NCI-H146 (cell line): ENCODE data around the gene PARVG.

Source experiments
- DNase-seq: peaks from one replicate; lab custom pipeline; 2025; lab: John Stamatoyannopoulos, UW

PARVG gene, protein sequence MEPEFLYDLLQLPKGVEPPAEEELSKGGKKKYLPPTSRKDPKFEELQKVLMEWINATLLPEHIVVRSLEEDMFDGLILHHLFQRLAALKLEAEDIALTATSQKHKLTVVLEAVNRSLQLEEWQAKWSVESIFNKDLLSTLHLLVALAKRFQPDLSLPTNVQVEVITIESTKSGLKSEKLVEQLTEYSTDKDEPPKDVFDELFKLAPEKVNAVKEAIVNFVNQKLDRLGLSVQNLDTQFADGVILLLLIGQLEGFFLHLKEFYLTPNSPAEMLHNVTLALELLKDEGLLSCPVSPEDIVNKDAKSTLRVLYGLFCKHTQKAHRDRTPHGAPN

DNA sequence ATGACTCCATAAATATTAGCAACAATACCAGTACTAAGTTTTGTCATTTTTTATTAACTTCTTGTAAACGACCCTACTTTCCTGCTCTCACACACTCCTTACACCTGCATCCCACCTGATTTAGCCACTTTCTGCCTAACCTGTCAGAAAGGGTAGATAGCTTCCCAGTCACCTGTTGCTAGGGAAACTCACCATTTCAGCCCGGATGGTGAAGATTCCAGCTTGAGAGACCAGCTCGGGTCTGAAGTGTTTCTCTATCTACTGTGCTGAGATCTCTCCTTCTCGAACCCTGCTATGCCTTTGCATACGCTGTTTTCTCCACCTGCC is at the start of gene PARVG:
Gene PARVG (plus strand): TSS at position 220 of the 327 bp plus-strand sequence. CDS start 2,405 bp downstream, outside the sequence.
- DNase-seq = no peak

DNA sequence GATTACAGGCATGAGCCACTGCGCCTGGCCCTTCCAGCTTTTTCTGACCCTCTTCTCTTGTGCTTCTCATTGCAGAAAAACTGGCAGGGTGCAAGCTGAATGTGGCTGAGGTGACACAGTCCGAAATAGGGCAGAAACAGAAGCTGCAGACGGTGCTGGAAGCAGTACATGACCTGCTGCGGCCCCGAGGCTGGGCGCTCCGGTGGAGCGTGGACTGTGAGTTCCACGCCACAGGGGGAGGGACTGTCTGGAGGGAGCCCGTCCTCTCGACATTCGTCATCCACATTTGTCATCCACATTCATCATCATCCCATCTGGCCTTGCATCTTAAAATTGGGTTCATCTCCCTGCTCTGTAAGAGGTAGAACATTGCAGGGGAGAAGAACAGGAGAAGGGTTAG is 49.3 kb upstream of the PARVG start:
- DNase-seq = no peak

DNA sequence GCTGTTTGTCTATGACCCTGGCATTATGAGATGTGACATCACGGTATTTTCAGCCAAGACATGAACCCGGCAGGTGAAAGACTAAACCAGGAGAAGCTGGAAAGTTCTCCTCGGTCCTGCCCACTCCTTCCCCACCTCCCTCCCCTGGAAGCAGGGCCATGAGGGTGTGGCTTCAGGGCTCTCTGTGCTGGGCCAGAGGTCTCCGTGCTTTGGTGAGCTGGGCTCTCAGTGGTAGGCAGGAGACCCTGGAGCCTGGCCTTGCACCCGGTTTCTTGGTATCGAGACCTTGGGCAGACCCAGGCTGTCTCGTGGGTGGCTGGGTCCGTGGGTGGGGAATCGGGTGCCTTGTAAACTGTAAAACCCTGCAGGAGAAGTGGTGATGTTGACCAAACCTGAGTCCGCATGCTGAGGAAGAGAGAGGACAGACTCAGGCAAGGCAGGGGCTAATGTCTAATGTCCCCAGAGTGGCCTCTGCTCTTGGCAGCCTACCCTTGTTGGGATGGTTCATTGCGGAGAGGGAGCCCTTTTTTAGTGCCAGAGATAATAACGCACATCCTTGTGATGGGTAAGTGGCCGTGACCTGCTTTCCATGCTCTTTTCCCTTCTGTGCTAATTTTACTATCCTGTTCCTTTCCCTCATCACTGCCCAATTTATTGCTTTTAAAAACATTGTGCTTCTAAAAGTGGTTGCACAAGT is 48.6 kb upstream of the PARVG start:
- DNase-seq = no peak

DNA sequence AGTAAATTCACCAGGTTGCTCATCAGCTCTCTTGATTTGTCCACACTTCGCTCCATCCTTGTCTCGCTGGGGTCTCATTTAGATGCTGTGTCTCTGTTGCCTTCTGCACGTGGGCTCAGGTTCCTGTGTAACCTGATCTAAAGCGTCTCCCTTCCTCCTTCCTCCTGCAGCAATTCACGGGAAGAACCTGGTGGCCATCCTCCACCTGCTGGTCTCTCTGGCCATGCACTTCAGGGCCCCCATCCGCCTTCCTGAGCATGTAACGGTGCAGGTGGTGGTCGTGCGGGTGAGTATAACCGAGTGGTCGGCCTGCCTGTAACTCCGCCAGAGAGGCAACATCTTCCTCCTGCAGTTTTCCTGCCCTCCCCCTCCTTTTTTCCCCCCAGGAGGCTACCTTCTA is 48.0 kb upstream of the PARVG start:
- no peak for DNase-seq

DNA sequence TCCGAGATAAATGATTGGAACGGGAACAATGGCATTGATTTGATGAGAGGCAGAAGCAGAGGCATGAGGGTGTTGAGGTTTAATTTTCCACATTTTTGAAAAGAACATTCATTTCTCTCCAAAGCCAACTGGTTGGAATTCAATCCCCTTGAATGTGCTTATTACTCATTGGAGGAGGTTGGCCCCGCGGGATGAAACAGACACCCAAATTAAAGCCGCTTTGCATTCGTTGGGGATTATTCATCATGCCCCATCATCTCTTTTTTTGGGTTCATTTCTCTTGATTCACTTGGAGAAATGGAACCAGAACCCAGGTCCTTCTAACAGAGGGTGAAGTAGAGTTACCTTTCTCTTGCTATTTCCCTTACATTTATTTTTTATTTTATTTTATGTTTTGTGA is 47.6 kb upstream of the PARVG start:
- DNase-seq = no peak

DNA sequence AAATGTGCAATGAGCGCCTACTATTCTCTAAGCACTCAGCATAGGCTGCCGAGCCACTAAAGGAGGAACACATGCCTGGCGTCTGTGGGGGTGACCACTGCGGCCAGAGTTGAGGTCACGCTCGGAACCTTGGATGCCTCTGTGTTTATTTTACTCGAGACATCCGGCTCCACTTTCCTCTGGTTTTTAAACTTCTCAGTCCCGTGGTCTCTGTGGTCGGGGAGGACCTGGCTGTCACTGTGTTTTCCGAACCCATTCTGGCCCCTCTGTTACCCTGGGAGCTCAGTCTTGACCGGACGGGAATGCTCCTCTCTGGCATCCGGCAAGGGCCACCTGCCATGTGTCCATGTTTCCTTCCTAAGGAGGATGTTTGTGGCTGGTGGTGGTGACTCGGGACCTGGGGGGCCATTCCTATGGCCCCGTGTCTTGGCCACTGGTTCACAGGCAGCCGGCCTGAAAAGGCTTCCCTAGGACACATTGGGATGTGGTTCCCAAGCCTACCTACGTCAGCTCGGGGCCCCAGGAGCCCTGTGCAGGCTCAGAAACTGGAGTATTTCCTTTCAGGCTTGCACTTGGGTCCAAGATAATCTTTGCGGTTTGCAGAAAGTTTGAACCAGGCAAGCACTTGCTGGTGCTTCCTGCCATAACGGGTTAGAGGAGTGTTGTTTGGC is 46.7 kb upstream of the PARVG start:
- DNase-seq = no peak

DNA sequence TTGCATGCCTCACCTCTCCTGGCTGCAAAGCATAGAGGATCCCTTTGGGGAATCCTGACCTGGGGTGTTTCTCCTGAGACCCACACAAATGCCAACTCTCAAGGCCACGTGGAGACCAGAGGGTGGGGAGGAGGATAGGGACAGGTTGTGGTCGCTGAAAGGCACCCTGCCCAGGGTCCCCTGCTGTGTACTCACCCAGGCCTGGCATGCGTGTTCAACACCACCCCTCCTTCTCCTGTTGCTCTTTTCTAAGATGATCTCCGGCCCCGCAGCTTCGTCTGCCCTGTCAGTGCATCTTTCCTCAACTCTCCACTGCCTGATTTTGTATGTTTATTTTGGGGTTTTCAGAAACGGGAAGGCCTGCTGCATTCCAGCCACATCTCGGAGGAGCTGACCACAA is 44.6 kb upstream of the PARVG start:
- no peak for DNase-seq

DNA sequence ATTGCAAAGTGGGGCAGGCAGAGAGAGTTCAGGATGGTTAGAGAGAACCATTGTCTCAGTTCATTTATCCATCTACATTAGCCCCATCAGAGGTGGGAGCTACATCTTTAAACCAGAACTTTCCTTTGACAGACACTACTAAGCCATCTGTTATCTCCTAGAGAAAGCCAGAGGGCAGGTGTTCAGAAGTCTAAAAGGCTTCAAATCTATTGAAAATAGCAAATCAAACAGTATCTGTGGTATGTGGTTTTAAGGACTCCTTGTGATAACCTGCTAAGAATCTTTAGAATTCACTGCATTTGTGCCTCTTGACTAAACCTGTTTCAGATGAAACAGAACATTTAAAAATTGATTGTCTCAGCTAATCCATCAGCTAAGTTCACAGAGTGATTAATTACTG is 43.9 kb upstream of the PARVG start:
- no peak for DNase-seq

DNA sequence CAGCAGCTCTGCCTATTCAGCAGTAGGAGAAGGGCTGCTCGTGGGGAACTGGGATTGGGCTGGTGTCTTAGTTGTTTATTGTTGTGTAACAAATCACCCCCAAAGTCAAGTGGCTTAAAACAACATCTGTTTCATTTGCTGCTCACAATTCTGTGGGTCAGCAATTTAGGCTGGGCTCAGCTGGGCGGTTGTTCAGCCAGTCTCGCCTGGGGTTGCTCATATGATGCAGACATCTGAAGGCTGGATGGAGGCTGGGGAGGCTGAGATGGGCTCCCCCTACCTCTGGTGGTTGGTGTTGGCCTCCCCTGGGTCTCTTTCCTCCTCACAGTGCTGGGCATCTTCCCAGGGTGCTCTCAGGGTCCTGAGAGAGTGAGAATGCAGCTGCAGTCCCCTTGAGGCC is 43.3 kb upstream of the PARVG start:
- no peak for DNase-seq

DNA sequence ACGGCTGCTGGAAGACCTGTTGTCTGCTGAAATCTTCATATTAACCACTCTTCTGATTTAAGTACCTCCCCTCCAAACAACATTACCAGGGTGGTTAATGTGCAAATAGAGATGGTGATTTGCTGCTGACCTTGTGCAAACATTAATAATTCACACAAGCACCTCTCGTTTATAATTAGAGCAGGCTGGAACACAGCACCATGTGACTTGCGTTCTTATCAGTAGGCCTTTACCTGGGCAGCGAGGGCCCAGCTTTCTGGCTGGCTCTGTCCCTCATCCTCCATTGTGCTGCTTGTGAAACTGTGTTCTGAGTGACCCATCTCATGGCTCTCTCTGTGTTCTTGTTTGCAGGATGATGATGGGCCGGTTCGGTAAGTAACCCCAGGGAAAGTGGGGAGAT is 41.0 kb upstream of the PARVG start:
- DNase-seq = peak; percentile 75

DNA sequence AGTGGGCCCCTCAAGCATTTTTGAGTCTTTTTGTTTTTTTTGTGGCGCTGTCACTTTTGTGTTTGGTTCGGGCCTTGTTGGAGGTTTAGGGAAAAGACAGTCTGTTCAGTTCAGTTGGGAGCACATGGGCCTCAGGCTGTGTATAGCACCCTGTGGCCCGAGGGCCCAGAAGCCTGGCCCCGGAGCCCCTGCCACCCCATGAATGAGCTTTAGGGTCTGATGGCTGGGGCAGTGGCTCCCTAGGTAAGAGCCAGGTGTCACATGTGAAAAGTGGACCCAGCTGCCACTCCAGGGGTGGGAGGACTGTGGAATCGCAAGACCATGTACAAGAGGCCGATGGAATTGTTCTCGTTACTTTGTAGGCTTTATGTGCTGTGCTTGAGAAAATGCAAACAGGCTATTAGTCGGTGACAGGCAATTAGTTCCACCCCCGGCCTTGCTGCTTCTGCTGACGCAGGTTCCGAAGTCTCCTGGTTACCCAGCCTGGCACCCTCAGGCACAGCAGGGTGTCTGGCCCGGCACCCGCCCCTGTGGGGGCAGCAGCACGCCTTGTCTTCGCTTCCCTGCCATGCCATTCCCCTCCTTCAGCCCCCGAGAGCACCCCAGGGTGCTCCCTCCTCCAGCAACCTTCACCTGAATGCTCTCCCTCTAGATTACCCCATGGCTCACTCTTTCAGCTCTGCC is 38.2 kb upstream of the PARVG start:
- no peak for DNase-seq

DNA sequence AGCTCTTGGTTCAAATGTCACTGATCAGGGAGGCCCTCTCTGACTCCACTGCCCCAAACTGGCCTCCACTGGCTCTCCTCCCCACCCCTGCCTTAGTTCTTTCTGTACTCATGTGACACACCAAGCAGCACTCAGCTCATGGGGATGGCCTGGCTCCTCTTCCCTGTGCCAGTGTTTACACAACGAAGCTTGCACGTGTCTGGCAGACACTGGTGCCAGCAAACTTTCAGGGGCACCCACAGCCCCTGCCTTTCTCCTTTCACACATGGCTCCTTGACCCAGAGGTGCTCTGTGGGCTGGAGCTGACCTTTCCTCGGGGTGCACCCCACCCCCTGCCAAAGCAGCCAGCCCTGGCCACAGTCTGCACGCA is 37.6 kb upstream of the PARVG start:
- no peak for DNase-seq

DNA sequence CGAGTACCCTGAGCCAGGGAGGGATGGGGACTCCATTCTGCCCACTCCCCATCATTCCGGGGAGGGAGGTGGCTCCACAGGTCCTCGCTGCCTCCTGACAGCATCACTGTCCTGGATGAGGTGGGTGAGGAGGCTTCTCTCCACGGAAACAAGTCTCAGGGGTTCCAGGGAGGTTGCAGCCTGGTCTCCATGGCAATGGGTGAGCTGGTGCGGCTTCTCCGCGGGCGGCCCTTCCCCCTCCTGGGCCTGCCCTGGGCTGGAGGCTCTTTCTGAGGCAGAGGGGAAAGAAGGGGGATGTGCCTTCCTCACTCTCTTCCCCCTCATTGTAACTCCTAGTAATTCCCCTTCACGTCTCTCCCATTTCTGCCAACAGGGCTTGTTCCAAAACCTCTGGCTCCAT is 37.1 kb upstream of the PARVG start:
- no peak for DNase-seq

DNA sequence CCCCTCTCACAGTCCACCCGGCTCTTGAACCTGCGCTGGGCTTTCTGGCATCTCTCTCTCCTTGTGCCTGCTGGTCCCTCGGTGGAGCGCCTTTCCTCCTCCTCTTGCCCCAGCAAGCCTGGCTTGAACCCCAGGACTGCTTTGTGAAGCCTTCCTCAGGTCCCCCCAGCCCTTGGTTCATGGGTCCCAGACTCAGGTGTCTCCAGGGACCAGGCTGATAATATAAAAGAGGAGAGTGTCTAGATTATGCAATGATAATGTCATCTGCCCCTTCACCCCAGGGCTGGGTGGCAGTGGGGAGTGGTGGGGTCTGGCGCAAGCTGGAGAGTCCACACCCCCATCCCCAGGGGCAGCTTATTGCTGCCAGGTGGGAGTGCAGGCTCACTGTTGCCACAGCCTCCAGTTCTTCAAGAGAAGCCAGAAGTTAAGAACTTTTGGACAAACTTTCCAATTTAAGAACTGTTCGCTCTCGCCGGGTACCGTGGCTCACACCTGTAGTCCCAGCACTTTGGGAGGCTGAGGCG is 36.6 kb upstream of the PARVG start:
- no peak for DNase-seq

DNA sequence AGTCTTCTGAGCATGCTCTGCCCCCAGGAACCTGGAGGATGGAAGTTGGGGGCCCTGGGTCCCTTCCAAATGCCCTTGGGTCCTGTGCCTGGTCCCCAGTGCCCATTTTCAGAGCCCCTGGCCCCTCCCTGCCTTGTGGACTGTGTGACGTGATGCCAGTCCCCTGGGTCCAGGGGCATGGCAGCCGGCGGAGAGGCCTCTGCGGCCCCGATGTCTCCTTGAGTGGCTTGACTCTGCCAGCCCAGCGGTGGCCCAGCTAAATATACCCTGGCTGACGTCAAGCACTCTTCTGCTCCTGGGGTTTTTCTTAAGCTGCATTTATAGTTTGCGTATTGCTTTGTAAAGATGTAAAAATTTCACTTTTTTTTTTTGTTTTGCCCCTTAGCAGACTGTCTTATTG is 35.2 kb upstream of the PARVG start:
- DNase-seq = no peak

DNA sequence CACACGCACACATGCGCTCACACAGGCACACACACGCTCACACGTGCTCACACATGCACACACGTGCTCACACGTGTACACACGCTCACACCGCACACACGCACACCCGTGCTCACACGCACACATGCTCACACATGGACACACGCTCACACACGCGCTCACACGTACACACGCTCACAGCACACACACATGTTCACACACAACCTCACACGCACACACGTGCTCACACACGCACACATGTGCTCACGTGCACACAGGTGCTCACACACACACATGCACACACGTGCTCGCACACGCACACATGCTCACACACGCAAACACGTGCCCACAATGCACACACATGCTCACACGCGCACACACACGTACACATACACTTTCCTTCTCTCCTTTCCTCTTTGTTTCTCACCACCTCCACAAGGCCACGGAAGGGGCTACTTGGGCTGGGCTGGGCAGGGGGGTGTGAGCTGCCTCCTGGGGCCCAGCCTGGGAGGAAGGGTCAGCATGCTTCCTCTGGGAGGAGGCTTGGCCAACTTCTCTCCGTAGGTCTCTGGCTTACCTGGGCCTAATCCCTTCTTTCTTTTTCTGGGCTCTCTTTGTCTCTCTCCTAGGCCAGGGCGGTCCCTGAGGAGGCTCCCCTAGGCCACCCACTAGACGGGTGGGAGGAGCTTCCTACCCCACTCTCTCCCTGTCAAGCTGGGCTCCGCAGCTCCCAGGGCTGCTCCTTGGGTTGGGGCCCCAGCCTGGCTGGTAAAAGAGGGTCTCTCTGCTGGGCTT is 34.5 kb upstream of the PARVG start:
- no peak for DNase-seq

DNA sequence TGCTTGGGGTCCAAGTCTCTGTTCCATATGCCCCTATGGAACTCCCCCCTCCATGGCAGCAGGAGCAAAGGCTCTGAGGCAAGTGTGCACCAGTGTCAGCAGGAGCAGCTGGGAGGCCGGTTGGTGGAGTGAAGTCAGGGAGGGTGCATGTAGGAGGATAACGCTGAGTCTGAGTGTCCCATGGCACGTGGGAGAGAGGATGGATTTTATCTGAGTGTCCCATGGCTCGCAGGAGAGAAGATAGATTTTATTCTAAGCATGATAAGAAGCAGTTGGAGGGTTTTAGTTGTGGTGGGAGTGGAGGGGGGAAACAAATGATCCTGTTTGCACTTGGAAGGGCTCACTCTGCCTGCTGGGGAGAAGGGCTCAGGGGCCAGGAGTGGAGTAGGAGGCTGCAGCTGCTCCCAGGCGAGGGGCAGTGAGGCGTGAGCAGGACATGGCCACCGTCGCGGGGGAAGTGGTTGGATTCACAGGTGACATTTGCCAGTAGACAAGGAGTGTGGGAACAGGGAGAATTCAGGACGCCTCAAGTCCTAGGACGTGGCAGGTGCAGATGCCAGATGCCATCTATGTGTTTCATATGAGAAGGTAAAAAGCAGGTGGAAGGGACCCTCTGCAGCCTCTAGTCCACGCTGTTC is 33.6 kb upstream of the PARVG start:
- DNase-seq = no peak

DNA sequence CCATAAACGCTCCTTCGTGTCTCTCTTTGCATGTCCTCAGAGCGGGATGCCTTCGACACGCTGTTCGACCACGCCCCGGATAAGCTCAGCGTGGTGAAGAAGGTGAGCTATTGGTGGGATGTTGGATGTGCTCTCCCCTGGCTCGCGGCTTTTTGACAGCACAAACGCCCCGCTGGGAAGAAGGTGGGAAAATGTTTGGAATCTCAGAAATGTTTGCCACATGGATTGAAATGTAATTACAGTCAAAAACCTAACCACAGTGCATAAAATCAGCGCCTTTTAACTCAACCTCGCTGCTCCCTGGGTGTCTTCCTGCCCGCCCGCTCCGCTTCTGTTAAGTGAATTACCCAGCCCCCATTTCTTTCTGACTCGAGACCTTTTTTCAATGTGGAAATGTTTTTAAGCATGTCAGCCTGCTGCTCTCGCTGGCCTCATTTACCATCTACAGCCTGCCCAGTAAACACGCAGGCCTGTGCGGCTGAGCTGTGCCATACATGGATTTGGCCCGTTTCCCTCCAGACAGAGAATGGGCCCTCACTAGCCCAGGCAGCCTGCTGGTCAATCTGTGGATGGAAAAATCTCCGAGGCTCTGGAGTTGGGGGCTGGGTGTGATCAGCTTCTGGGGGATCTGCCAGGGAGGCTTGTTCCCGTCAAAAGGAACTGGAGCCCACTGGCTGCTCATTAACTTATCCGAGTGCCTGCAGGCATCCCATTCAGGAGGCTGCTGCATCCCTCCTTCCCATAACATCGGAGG is 32.7 kb upstream of the PARVG start:
- no peak for DNase-seq

DNA sequence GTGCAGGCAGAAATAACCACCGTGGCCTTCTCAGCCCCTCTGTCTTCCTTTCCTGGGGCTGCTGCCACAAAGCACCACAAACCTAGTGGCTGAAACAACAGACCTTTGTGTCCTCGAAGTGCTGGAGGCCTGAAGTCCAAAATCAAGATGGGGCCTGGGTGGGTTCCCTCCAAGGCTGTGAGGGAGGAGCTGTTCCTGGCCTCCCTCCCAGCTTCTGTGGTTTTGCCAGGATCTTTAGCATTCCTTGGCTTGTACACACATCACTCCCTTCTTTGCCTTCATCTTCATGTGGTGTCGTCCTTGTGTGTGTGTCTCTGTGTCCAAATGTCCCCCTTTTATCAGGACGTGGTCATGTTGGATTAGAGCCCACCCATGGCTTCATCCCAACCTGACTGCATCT is 29.0 kb upstream of the PARVG start:
- no peak for DNase-seq

DNA sequence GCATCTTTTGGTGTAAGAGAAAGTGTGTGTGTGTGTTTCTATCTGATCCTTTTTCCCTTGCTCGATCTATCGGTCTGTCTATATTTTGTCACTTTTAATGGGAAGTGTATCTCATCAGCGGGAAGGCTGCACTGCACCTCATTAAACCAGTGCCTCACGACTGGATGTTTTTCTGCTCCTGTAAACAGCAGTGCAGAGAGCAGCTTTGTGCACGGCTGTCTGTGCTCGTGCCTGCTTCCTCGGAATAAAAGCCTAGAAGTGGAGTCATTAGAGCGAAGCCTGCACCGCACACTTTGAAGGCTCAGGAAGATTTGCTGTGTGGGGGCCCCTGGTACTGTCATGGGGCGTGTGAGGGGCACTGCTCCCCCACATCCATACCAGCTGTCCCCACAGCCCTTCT is 27.0 kb upstream of the PARVG start:
- no peak for DNase-seq
